HEK293 (cell line): ENCODE measurements around the gene VGLL4.

ENCODE experiments used
- CTCF ChIA-PET: fragments of 350-600 bp; formaldehyde crosslinking; extraction: SDS; loops from one replicate; lab custom pipeline; 2021; ENCODE audit warnings: antibody characterized with exemption; lab: Yijun Ruan, JAX
- POLR2A ChIA-PET: fragments of 300-600 bp; formaldehyde crosslinking; extraction: SDS; loops from one replicate; lab custom pipeline; 2020; ENCODE audit warnings: antibody characterized with exemption, inconsistent platforms; lab: Yijun Ruan, JAX
- H3K27ac ChIP-seq: fragments of 200-500 bp; sonication (Bioruptor generic); 2 replicates; pipeline ENCODE4 v1.5.1; 2014; ENCODE audit warnings: low read depth, low read length, control low read depth, inconsistent platforms; ENCODE audit errors: extremely low read depth
- H3K36me3 ChIP-seq, 2 experiments: fragments of 200-500 bp in 1 of 2; sonication (Bioruptor generic) in 1 of 2; 1 replicate in 1 of 2; 2 replicates in 1 of 2; pipeline ENCODE4 v1.5.1; 2014 to 2017; ENCODE audit warnings: inconsistent platforms in 2 of 2, low read length in 2 of 2; ENCODE audit not compliant: control insufficient read depth in 2 of 2, insufficient read depth in 1 of 2
- H3K4me1 ChIP-seq: fragments of 200-500 bp; sonication (Bioruptor generic); 2 replicates; pipeline ENCODE4 v1.5.1; 2014; ENCODE audit warnings: mild to moderate bottlenecking, low read length, inconsistent platforms; ENCODE audit not compliant: control insufficient read depth, insufficient read depth
- H3K4me3 ChIP-seq: 2 replicates; pipeline ENCODE4 v1.5.1; 2011; ENCODE audit warnings: low read depth, mild to moderate bottlenecking, control low read depth, low read length, moderate library complexity
- H3K9me3 ChIP-seq: fragments of 200-500 bp; sonication (Bioruptor generic); 2 replicates; pipeline ENCODE4 v1.5.1; 2014; ENCODE audit warnings: low read depth, low read length, inconsistent platforms; ENCODE audit not compliant: control insufficient read depth, insufficient read depth
- GLIS2 ChIP-seq: fragments of 450-650 bp; formaldehyde crosslinking; IDR thresholded peaks from 2 replicates; pipeline ENCODE4 v1.5.1; 2016; ENCODE audit warnings: missing biosample characterization, missing genetic modification characterization
- HOXA7 ChIP-seq: sonication (generic); formaldehyde crosslinking; IDR thresholded peaks from 2 replicates; pipeline ENCODE4 v1.8.1; 2022; ENCODE audit warnings: missing genetic modification reagents, borderline replicate concordance
- PRDM10 ChIP-seq: fragments of 450-650 bp; formaldehyde crosslinking; IDR thresholded peaks from 2 replicates; pipeline ENCODE4 v1.5.1; 2016; ENCODE audit warnings: missing biosample characterization, missing genetic modification characterization
- SCRT2 ChIP-seq: fragments of 450-650 bp; formaldehyde crosslinking; IDR thresholded peaks from 2 replicates; pipeline ENCODE4 v1.5.1; 2016; ENCODE audit warnings: missing biosample characterization, missing genetic modification characterization
- SP2 ChIP-seq: fragments of 450-650 bp; formaldehyde crosslinking; IDR thresholded peaks from 2 replicates; pipeline ENCODE4 v1.5.1; 2016; ENCODE audit warnings: missing biosample characterization, missing genetic modification characterization
- SP3 ChIP-seq: fragments of 450-650 bp; formaldehyde crosslinking; IDR thresholded peaks from 2 replicates; pipeline ENCODE4 v1.5.1; 2016; ENCODE audit warnings: missing biosample characterization, missing genetic modification characterization
- ZBTB11 ChIP-seq: fragments of 450-650 bp; formaldehyde crosslinking; conservative IDR thresholded peaks from 2 replicates; pipeline ENCODE4 v1.5.1; 2016; ENCODE audit warnings: low read depth, missing biosample characterization, missing genetic modification characterization
- ZFP37 ChIP-seq: fragments of 450-650 bp; formaldehyde crosslinking; IDR thresholded peaks from 2 replicates; pipeline ENCODE4 v1.5.1; 2016; ENCODE audit warnings: missing biosample characterization, missing genetic modification characterization
- ZNF10 ChIP-seq: fragments of 450-650 bp; formaldehyde crosslinking; IDR thresholded peaks from 2 replicates; pipeline ENCODE4 v1.5.1; 2017; ENCODE audit warnings: missing biosample characterization, missing genetic modification characterization
- ZNF18 ChIP-seq: fragments of 450-650 bp; formaldehyde crosslinking; IDR thresholded peaks from 2 replicates; pipeline ENCODE4 v1.5.1; 2016; ENCODE audit warnings: missing biosample characterization, missing genetic modification characterization
- ZNF274 ChIP-seq, 2 experiments: fragments of 200-500 bp in 1 of 2; fragments of 450-650 bp in 1 of 2; sonication (Bioruptor generic) in 1 of 2; formaldehyde crosslinking in 1 of 2; IDR thresholded peaks; 2 replicates each; pipeline versions ENCODE4 v1.5.1 to v1.6.1; 2014 to 2016; ENCODE audit warnings: borderline replicate concordance in 1 of 2, inconsistent platforms in 1 of 2, low read length in 1 of 2, missing biosample characterization in 1 of 2, missing genetic modification characterization in 1 of 2
- ZNF280D ChIP-seq: fragments of 450-650 bp; formaldehyde crosslinking; IDR thresholded peaks from 2 replicates; pipeline ENCODE4 v1.5.1; 2016; ENCODE audit warnings: missing biosample characterization, missing genetic modification characterization
- ZNF324 ChIP-seq: fragments of 450-650 bp; formaldehyde crosslinking; IDR thresholded peaks from 2 replicates; pipeline ENCODE4 v1.5.1; 2016; ENCODE audit warnings: missing biosample characterization, missing genetic modification characterization
- ZNF37A ChIP-seq: fragments of 450-650 bp; IDR thresholded peaks from 2 replicates; pipeline ENCODE4 v1.5.1; 2018; ENCODE audit warnings: missing biosample characterization, missing genetic modification characterization
- ZNF473 ChIP-seq: fragments of 450-650 bp; formaldehyde crosslinking; IDR thresholded peaks from 2 replicates; pipeline ENCODE4 v1.5.1; 2017; ENCODE audit warnings: missing biosample characterization, missing genetic modification characterization
- ZNF624 ChIP-seq: fragments of 450-650 bp; formaldehyde crosslinking; IDR thresholded peaks from 2 replicates; pipeline ENCODE4 v1.5.1; 2017; ENCODE audit warnings: missing biosample characterization, missing genetic modification characterization
- ZNF658 ChIP-seq: fragments of 450-650 bp; formaldehyde crosslinking; IDR thresholded peaks from 2 replicates; pipeline ENCODE4; 2016; ENCODE audit warnings: missing biosample characterization, missing genetic modification characterization
- ZSCAN4 ChIP-seq: fragments of 450-650 bp; formaldehyde crosslinking; IDR thresholded peaks from 2 replicates; pipeline ENCODE4 v1.5.1; 2017; ENCODE audit warnings: missing biosample characterization, missing genetic modification characterization

Gene VGLL4

GRCh38 chr3:11621077-11621476, 22.6 kb downstream of the VGLL4 start:
- Histone ChIP-seq H3K9me3 (no peaks in the 10 kb centered on the region), H3K36me3 (no peaks in the 10 kb centered on the region), H3K4me3 (no peak overlapping the region), H3K4me1 (peaks cover 8% of the 10 kb centered on the region), H3K27ac (no peak overlapping the region)
- TF ChIP-seq SP3 (tag by site-specific recombination), result no peak
- TF ChIP-seq ZNF10 (tag by site-specific recombination), result no peak
- no peak for TF ChIP-seq ZNF274 (IDR thresholded peaks at IDR 0.05; ENCODE audit: low read length)
- no peak for TF ChIP-seq ZNF274 (tag by site-specific recombination; IDR thresholded peaks at IDR 0.05; ENCODE audit: borderline replicate concordance)
- no peak for TF ChIP-seq PRDM10
- no peak for TF ChIP-seq ZFP37 (tag by site-specific recombination)
- no peak for TF ChIP-seq ZNF473 (tag by site-specific recombination)
- no peak for TF ChIP-seq ZNF324 (tag by site-specific recombination)
- no peak for TF ChIP-seq ZBTB11 (tag by site-specific recombination)
- no peak for TF ChIP-seq ZNF624 (tag by site-specific recombination)
- no peak for TF ChIP-seq GLIS2 (tag by site-specific recombination)
- no peak for TF ChIP-seq SP2
- no peak for TF ChIP-seq ZNF280D (tag by site-specific recombination)
- no peak for TF ChIP-seq ZNF37A
- no peak for TF ChIP-seq HOXA7 (CRISPR knock-in tag)
- TF ChIP-seq ZSCAN4 (tag by site-specific recombination), result no peak
- no peak for TF ChIP-seq ZNF18 (tag by site-specific recombination)
- no peak for TF ChIP-seq ZNF658 (tag by site-specific recombination)
- no peak for TF ChIP-seq SCRT2 (tag by site-specific recombination)
- POLR2A ChIA-PET, result no interaction called here
- CTCF ChIA-PET, result interaction anchor here (0.7 to 1.0 kb wide), 3 partner anchors 14 to 75 kb away, joined by 3 read pairs; no protein-coding TSS in a partner anchor
